Measurements from ENCODE around the gene TM4SF4.

TM4SF4 gene

DNA sequence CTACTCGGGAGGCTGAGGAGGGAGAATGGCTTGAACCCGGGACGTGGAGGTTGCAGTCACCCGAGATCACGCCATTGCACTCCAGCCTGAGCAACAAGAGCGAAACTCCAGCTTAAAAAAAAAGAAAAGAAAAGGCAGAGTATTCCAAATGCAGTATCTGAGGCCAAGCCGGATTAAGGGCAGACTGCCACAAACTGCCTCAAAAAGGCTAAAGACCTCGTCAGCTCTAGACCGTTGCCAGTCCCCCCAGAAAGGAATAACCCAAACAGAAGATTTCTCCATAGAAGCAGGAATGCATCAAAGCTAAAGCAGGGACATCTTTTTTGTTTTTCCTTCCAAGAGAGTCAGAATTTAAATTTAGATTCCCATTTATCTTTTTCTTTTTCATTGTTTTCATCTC is 72.9 kb downstream of the TM4SF4 start:
- TF ChIP-seq CTCF (IDR thresholded peaks at IDR 0.05; ENCODE audit: extremely low read depth, insufficient read depth, missing control alignments) = no peak
- DNase-seq (ENCODE audit: low spot score) = no peak
- in situ Hi-C loops (cut with MboI; ENCODE audit: low pct_unique_long_range_greater_than_20kb, low sequenced_read_pairs, unreplicated experiment) = no loop called here

DNA sequence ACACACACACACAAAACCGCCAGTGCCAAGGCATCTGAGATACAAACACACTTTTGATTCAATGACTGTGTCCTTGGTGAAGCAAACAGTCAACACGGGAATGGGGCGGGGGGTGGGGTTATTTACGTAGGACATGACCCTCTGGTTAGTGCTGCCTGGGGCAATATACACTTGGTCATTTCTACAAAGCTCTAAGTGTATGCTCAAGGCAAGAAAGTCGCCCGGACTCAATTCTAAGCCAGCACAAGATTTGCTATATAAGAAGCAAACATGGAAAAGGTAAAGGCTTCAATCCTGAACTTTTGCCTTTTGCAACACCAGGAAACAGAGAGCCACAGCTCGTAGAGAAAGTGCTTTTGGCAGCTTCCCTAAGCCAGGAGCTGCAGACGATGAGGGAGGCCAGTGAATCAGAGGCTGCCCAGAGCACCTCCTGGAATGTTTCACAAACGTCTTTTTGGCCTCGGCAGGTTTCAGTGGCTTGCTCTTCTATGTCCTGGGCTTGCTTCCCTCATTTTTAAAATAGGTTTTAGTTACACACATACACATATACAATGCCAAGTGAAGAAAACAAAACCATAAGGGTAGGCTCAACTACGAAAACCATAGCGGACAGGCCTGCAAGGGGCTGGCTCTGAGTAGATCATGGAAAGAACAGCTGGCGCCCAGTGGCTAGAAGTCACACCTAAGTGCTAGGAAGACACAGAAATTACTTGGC is 73.6 kb downstream of the TM4SF4 start:
- TF ChIP-seq CTCF (IDR thresholded peaks at IDR 0.05; ENCODE audit: extremely low read depth, insufficient read depth, missing control alignments) = no peak
- no peak for DNase-seq (ENCODE audit: low spot score)
- in situ Hi-C loops (cut with MboI; ENCODE audit: low pct_unique_long_range_greater_than_20kb, low sequenced_read_pairs, unreplicated experiment) = no loop called here

GRCh38 chr3:149548669-149549065 is 74.2 kb downstream of the TM4SF4 start:
- in situ Hi-C loops (cut with MboI; ENCODE audit: low pct_unique_long_range_greater_than_20kb, low sequenced_read_pairs, unreplicated experiment) = no loop called here
- TF ChIP-seq CTCF (IDR thresholded peaks at IDR 0.05; ENCODE audit: extremely low read depth, insufficient read depth, missing control alignments) = no peak
- no peak for DNase-seq (ENCODE audit: low spot score)

DNA sequence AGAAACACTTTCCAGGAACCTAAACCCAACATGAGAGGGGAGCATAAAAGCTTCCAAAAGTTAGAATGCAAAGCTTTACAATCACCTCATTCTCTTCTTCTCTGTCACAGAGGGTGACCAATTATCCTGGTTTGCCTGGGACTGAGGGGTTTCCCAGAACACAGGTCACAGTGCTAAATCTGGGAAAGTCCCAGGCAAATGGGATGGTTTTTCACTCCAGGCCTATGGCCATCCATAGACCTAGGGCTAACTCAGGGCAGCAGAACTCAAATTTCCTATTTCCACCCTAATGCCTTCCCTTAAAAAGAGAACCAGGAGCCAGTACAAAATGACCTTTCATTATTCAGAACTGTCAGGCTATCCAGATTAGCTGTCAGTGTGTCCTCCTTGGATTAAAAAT is 77.0 kb downstream of the TM4SF4 start:
- TF ChIP-seq CTCF (IDR thresholded peaks at IDR 0.05; ENCODE audit: extremely low read depth, insufficient read depth, missing control alignments) = no peak
- DNase-seq (ENCODE audit: low spot score) = no peak
- in situ Hi-C loops (cut with MboI; ENCODE audit: low pct_unique_long_range_greater_than_20kb, low sequenced_read_pairs, unreplicated experiment) = no loop called here

GRCh38 chr3:149552700-149553099 is 78.2 kb downstream of the TM4SF4 start:
- in situ Hi-C loops (cut with MboI; ENCODE audit: low pct_unique_long_range_greater_than_20kb, low sequenced_read_pairs, unreplicated experiment) = no loop called here
- no peak for DNase-seq (ENCODE audit: low spot score)
- TF ChIP-seq CTCF (IDR thresholded peaks at IDR 0.05; ENCODE audit: extremely low read depth, insufficient read depth, missing control alignments) = no peak

All from GM13977 (cell line).